B cell (primary cell): Measurements from ENCODE around the gene DRC7. TPM values are rescaled to one million over a fixed set of nuclear protein-coding genes. Genes with fewer than 3 reads are reported as not detected.

Source experiments
- ATAC-seq: fragments of 200-7000 bp; cut with Tn5 transposase; one replicate; pipeline ENCODE4 v1.10.0; 2021; ENCODE audit warnings: low read depth, mild to moderate bottlenecking, moderate number of reproducible peaks, moderate library complexity
- CTCF ChIA-PET: fragments of 350-600 bp; sonication (Branson Sonifier 250); formaldehyde crosslinking; loops from one replicate; lab custom pipeline; 2021; ENCODE audit warnings: antibody characterized with exemption, inconsistent platforms; lab: Charles Lee
- POLR2A ChIA-PET: fragments of 350-600 bp; sonication (Branson Sonifier 250); formaldehyde crosslinking; loops from one replicate; lab custom pipeline; 2021; ENCODE audit warnings: antibody characterized with exemption; lab: Charles Lee
- DNase-seq: peaks from one replicate; pipeline ENCODE4 v3.0.0; 2013
- H2AFZ ChIP-seq: 2 replicates; pipeline ENCODE4 v1.6.1; 2012; ENCODE audit warnings: mild to moderate bottlenecking, low read depth, low read length; ENCODE audit not compliant: insufficient read depth, poor library complexity, severe bottlenecking
- H3K27ac ChIP-seq, 2 donors: 1 replicate in 1 of 2; 2 replicates in 1 of 2; pipeline ENCODE4 v1.5.1; 2012 to 2013; ENCODE audit warnings: low read length in 2 of 2, mild to moderate bottlenecking in 2 of 2, moderate library complexity in 1 of 2
- H3K27me3 ChIP-seq, 4 experiments: fragments of 200-600 bp in 1 of 4; sonication (generic) in 1 of 4; replicated peaks in 1 of 4; 1 replicate in 2 of 4; 2 replicates in 2 of 4; pipeline versions ENCODE4 v1.6.1 to v1.7.0; 2013 to 2016; ENCODE audit warnings: low read length in 3 of 4, mild to moderate bottlenecking in 2 of 4, mixed read lengths in 1 of 4, moderate library complexity in 1 of 4; ENCODE audit not compliant: insufficient read depth in 4 of 4, control insufficient read depth in 3 of 4; ENCODE audit errors: control extremely low read depth in 1 of 4
- H3K36me3 ChIP-seq, 2 experiments: replicated peaks in 1 of 2; 1 replicate in 1 of 2; 2 replicates in 1 of 2; pipeline versions ENCODE4 v1.6.1 to v1.7.1; 2013; ENCODE audit warnings: low read length in 1 of 2; ENCODE audit not compliant: insufficient read depth in 2 of 2, control insufficient read depth in 1 of 2; ENCODE audit errors: control extremely low read depth in 1 of 2, extremely low read depth in 1 of 2
- H3K4me1 ChIP-seq, 2 donors: fragments of 200-600 bp in 1 of 2; sonication (generic) in 1 of 2; 1 replicate in 1 of 2; 2 replicates in 1 of 2; pipeline versions ENCODE4 v1.5.1 to v1.6.1; 2013 to 2017; ENCODE audit warnings: low read length in 2 of 2; ENCODE audit not compliant: control insufficient read depth in 2 of 2, insufficient read depth in 2 of 2
- H3K4me2 ChIP-seq: replicated peaks from 2 replicates; pipeline ENCODE3; 2012; ENCODE audit warnings: mild to moderate bottlenecking, low read depth, low read length; ENCODE audit not compliant: poor library complexity, severe bottlenecking
- H3K4me3 ChIP-seq, 5 experiments: fragments of 200-600 bp in 1 of 5; sonication (generic) in 1 of 5; 1 replicate in 3 of 5; 2 replicates in 2 of 5; pipeline versions ENCODE4 v1.5.1 to v1.7.0; 2011 to 2016; ENCODE audit warnings: low read length in 4 of 5, mild to moderate bottlenecking in 4 of 5, low read depth in 2 of 5, control low read depth in 1 of 5, moderate library complexity in 1 of 5; ENCODE audit not compliant: insufficient read depth in 1 of 5; ENCODE audit errors: control extremely low read depth in 1 of 5, extremely low read depth in 1 of 5
- H3K79me2 ChIP-seq: fragments of 200-600 bp; sonication (generic); one replicate; pipeline ENCODE4 v1.6.0; 2016; ENCODE audit warnings: low read length; ENCODE audit not compliant: control insufficient read depth, insufficient read depth
- H3K9ac ChIP-seq: fragments of 200-600 bp; sonication (generic); 2 replicates; pipeline ENCODE4 v1.6.1; 2017; ENCODE audit warnings: mild to moderate bottlenecking, low read length, moderate library complexity
- H3K9me3 ChIP-seq, 3 donors: one replicate each; pipeline versions ENCODE4 v1.6.1 to v1.7.1; 2013; ENCODE audit warnings: low read length in 2 of 3; ENCODE audit not compliant: control insufficient read depth in 2 of 3, insufficient read depth in 1 of 3; ENCODE audit errors: control extremely low read depth in 1 of 3
- H4K20me1 ChIP-seq: 2 replicates; pipeline ENCODE4 v1.6.0; 2012; ENCODE audit warnings: mild to moderate bottlenecking, low read length; ENCODE audit not compliant: insufficient read depth, control insufficient read depth, poor library complexity, severe bottlenecking
- H3K27ac Mint-ChIP-seq: one replicate; pipeline ENCODE4 v1.8.0; 2021; ENCODE audit warnings: mixed read lengths
- H3K27me3 Mint-ChIP-seq: one replicate; pipeline ENCODE4 v1.8.0; 2021; ENCODE audit warnings: mixed read lengths
- H3K4me1 Mint-ChIP-seq: one replicate; pipeline ENCODE4 v1.8.0; 2021; ENCODE audit warnings: mixed read lengths
- H3K4me3 Mint-ChIP-seq: one replicate; pipeline ENCODE4 v1.8.0; 2021; ENCODE audit warnings: mixed read lengths
- H3K9me3 Mint-ChIP-seq: one replicate; pipeline ENCODE4 v1.8.0; 2022; ENCODE audit warnings: mixed read lengths; ENCODE audit not compliant: insufficient read depth
- EZH2 ChIP-seq: IDR thresholded peaks from 2 replicates; pipeline ENCODE4 v1.6.1; 2012; ENCODE audit warnings: borderline replicate concordance, low read depth, mild to moderate bottlenecking, moderate library complexity, low read length; ENCODE audit not compliant: insufficient read depth, poor library complexity, severe bottlenecking
- WGBS: methylation state at CpG from one replicate; pipeline ENCODE4 v1.1.5; 2013; ENCODE audit warnings: missing lambda C conversion rate; ENCODE audit not compliant: insufficient coverage; 5-methylcytosine and 5-hydroxymethylcytosine counted together
- intact Hi-C: fragments of 100-400 bp; cut with micrococcal nuclease; formaldehyde crosslinking; loops from one replicate; pipeline ENCODE4 v1.10.0; 2022
- polyA plus RNA-seq: library from polyadenylated mRNA; depleted of rRNA; stranded (reverse); fragments of >200 nt; gene quantifications from 2 replicates; pipeline ENCODE4 v1.2.3, GENCODE V29; 2012
- total RNA-seq, 2 donors: library from RNA; stranded (reverse); fragments of 120-200 nt in 1 of 2; gene quantifications; 1 replicate in 1 of 2; 2 replicates in 1 of 2; pipeline versions ENCODE4 v1.2.3 to v1.2.4, GENCODE V29; 2013 to 2022
- TF ChIP-seq, protein P1 (sequence below): fragments of 200-600 bp; IDR thresholded peaks from one replicate; pipeline ENCODE4 v1.8.0; 2022; ENCODE audit warnings: antibody characterized with exemption, mild to moderate bottlenecking

DRC7 gene
- total and polyA plus RNA-seq, 2 donors (not counting 1 experiment from before 2014, with no cell fraction given) = 0.12 to 0.22 TPM

DNA sequence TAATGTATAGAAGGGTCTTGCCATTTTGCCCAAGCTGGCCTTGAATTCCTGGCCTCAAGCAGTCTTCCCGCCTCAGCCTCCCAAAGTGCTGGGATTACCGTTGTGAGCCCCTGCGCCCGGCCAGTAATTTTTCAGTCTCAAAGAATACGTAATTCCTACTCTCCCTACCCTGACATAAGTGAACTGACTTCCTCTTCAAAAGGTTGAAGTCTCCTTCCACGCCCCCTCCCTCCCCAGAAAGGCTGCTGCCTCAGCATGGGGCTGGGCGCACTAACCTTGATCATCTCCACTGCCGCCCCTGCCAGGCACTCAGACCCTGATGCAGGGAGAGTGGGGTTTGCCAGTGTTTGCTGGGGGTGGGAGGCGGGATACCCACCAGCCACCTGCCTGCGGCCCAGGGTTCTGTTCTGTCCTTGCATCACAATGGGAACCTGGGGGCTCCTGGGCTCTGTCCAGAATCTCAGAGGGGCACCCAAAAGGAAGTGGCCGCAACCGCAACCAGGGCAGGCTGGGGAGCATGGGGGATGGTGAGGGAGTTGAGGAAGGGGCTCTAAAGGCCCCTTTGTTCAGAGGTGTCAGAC lies 80.2 kb downstream of the DRC7 start:
- Mint-ChIP-seq H3K4me3 (no peak overlapping the region), H3K4me1 (no peaks in the 10 kb centered on the region), H3K9me3 (no peaks in the 10 kb centered on the region), H3K27ac (no peak overlapping the region), H3K27me3 (no peaks in the 10 kb centered on the region)
- ATAC-seq (no peak), DNase-seq (no peak)
- no peak overlapping the region for H3K4me2 ChIP-seq
- WGBS = 94% methylated on average over 10 of the region's 12 CpGs
- TF ChIP-seq, protein P1, sequence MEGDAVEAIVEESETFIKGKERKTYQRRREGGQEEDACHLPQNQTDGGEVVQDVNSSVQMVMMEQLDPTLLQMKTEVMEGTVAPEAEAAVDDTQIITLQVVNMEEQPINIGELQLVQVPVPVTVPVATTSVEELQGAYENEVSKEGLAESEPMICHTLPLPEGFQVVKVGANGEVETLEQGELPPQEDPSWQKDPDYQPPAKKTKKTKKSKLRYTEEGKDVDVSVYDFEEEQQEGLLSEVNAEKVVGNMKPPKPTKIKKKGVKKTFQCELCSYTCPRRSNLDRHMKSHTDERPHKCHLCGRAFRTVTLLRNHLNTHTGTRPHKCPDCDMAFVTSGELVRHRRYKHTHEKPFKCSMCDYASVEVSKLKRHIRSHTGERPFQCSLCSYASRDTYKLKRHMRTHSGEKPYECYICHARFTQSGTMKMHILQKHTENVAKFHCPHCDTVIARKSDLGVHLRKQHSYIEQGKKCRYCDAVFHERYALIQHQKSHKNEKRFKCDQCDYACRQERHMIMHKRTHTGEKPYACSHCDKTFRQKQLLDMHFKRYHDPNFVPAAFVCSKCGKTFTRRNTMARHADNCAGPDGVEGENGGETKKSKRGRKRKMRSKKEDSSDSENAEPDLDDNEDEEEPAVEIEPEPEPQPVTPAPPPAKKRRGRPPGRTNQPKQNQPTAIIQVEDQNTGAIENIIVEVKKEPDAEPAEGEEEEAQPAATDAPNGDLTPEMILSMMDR = no peak
- no peaks in the 10 kb centered on the region for H3K36me3 ChIP-seq
- no peaks in the 10 kb centered on the region for H3K4me1 ChIP-seq
- H4K20me1 ChIP-seq = no peaks in the 10 kb centered on the region
- H3K4me3 ChIP-seq = no peak overlapping the region
- no peak overlapping the region for H3K27ac ChIP-seq
- intact Hi-C loops = no loop called here
- ChIA-PET CTCF (no interaction called here), POLR2A (no interaction called here)
- H3K79me2 ChIP-seq = no peaks in the 10 kb centered on the region
- H3K9ac ChIP-seq = no peak overlapping the region
- H3K27me3 ChIP-seq = no peaks in the 10 kb centered on the region
- H2AFZ ChIP-seq = no peak overlapping the region
- no peaks in the 10 kb centered on the region for H3K9me3 ChIP-seq

DNA sequence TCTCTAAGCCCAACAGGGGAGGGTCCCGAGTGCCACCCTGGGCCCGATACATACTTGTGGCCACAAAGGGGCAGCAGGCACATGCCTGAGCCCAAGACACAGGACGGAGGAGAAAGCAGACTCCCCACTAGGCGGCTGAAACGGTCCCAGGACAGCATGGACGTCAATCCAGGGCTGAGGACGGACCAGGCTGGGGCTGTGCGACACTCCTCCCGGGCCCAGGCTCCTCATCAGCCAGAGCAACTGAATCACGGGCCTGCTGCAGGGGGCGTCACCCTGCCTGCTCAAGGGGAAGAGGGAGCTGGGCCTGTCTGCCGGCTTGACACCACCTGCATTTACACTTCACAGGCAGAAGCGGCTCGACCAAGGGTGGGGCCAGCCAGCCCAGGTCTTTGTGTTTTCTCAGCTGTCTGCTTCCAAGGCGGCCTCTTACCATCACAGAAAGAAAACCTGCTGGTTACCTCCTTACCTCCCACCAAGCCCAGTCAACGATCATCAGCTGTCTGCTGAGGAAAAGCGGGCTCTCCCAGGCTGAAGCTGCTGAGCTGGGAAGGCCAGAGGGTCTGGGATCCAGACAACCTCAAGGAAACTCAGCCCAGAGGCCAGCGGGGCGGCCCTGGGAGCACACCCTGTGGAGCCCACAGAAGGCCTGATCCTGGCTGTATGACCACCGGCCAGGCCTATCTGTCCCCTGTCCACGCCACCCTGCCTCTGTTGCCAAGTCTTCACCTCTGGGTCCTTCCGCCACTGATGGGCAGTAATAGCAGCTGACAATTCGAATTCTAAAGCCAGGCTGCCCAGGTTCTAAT lies 81.3 kb downstream of the DRC7 start:
- Histone ChIP-seq H3K9me3 (no peaks in the 10 kb centered on the region), H3K4me3 (no peak overlapping the region), H3K9ac (no peak overlapping the region), H3K79me2 (no peaks in the 10 kb centered on the region), H2AFZ (no peak overlapping the region), H3K4me2 (no peak overlapping the region), H3K36me3 (no peaks in the 10 kb centered on the region), H3K27ac (no peak overlapping the region), H3K27me3 (no peaks in the 10 kb centered on the region), H3K4me1 (no peaks in the 10 kb centered on the region), H4K20me1 (no peaks in the 10 kb centered on the region)
- Mint-ChIP-seq H3K27ac (no peak overlapping the region), H3K4me1 (no peaks in the 10 kb centered on the region), H3K27me3 (no peaks in the 10 kb centered on the region), H3K9me3 (no peaks in the 10 kb centered on the region), H3K4me3 (no peak overlapping the region)
- intact Hi-C loops = no loop called here
- DNase-seq (no peak), ATAC-seq (no peak)
- whole genome bisulfite sequencing = 85% methylated on average over 17 of the region's 23 CpGs
- ChIA-PET CTCF (no interaction called here), POLR2A (no interaction called here)
- TF ChIP-seq EZH2 = no peak
- TF ChIP-seq, protein P1 = no peak
